Activated T-cell treated with anti-CD3 and anti-CD28 coated beads for 48 hours (primary cell): ENCODE data around the gene ZNF552.
"Not testable (repeated sequence)": the region's sequence is repeated elsewhere in the genome, so short reads cannot be mapped to it uniquely, and the experiment has no call there.

Experiments
- DNase-seq: peaks from one replicate; pipeline ENCODE4 v3.0.0-alpha.2; 2020; ENCODE audit warnings: low read depth

The ZNF552 gene

DNA sequence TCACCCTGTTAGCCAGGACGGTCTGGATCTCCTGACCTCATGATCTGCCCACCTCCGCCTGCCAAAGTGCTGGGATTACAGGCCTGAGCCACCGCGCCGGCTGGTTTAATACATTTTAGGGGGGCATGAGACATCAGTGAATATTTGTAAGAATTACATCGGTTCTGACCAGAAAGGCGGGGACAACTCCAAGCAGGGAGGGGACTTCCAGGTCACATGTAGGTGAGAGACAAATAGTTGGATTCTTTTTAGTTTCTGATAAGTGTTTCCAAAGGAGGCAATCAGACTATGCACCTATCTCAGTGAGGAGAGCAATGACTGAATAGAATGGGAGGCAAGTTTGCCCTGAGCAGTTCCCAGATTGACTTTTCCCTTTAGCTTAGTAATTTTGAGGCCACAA, 3.7 kb upstream of the ZNF552 start:
- no peak for DNase-seq

DNA sequence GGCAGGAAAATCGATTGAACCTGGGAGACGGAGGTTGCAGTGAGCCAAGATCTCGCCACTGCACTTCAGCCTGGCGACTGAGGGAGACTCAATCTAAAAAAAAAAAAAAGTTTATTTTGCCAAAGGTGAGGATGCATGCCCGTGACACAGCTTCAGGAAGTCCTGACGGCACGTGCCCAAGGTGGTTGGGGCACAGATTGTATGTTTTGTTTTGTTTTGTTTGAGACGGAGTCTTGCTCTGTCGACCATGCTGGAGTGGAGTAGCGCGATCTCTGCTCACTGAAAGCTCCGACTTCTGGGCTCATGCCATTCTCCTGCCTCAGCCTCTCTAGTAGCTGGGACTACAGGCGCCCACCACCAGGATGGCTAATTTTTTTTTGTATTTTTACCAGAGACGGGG, 3.3 kb upstream of the ZNF552 start:
- no peak for DNase-seq

DNA sequence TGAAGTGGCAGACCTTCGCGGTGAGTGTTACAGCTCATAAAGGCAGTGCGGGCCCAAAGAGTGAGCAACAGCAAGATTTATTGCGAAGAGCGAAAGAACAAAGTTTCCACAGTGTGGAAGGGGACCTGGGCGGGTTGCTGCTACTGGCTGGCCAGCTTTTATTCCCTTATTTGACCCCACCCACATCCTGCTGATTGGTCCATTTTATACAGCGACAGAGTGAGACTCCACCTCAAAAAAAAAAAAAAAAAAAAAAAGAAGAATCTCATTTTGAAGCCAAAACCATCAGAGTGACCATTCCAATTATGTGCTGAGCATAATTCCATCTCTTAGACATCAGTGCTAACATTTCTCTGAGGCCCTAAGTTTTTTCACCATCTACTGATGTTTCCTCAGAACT, 1.9 kb upstream of the ZNF552 start:
- DNase-seq = no peak

DNA sequence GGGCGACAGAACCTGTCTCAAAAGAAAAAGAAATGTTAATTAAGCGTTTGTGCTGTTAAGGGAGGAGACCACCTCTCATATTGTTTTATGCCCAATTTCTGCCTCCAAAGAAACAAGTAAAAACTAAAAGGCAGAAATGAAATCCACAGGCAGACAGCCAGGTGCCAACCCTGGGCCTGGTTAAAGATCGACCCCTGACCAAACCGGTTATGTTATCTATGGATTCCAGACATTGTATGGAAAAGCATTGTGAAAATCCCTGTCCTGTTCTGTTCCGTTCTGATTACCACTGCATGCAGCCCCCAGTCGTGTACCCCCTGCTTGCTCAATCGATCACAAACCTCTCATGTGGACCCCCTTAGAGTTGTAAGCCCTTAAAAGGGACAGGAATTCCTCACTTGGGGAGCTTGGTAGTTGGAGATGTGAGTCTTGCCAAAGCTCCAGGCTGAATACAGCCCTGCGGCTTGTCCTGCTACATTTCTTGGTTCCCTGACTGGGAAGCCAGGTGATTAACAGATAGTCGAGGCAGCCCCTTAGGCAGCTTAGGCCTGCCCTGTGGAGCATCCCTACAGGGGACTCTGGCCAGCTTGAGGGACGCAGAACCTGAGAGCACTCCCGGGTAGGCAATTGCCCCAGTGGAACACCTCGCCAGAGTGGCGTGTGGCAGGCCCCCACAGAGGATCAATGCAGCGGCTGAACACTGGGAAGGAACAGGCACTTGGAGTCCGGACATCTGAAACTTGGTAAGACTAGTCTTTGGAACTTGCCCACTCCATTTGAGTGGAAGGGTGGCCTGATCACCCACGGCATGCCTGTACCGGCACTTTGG, 748 bp upstream of the ZNF552 start:
- no peak for DNase-seq

DNA sequence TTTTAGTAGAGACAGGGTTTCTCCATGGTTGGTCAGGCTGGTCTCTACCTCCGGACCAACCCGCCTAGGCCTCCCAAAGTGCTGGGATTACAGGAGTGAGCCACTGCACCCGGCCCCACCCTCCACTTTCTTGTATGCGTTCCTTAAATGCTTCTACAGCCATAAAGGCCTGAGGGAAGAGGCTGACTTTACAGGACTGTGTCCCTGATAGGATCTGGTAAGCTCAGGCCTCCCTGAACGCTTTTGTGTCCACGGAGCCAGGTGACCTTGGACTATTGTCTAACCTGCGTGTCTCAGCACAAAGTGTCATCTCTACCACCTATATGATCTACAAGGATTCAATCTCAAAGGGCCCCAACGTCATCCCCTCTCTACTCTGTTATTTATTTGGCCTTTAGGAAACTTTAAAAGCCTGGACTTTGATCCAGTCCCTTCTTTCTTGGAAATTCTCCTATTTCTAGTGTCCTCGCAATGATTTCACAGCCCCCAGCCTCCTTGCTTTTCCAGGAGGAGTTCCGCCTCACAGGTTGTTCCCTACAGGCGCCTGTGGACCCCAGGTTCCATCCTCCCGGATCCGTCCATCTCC, 701 bp downstream of the ZNF552 start:
- no peak for DNase-seq

DNA sequence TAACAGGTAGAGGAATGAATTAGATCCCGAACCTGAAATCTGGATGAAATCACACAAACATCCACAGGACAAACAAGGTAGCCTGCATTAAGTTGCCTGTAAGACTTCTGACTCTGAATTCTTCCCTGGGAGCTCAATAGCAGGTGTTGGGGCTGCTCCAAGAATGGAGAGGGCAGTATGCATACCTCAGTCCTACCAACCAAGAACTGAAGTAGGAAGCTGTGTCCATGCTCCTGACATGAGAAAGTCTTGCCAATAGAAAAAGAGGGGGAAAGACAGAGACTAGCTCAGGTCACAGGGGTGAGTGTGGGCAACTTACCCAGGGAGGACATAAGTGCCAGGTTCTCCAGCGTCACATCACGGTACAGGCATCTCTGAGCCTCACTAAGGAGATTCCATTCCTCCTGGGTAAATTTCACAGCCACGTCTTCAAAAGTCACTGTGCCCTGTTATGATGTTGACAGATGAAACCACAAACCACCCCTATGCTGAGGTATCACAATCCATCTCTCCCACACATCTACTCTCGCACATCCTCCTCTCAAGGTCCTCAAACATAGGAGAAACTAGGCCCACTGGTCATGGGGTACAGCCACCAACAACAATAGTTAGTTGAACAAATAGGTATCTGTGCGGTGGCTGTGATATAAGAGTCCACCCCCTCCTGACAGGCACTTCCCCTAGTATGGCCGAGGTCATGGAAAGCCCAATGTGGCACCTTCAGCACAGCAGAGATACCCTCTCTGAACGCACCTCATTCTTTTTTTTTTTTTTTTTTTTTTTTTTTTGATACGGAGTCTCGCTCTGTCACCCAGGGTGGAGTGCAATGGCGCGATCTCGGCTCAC, 1.5 kb downstream of the ZNF552 start:
- DNase-seq = not testable (repeated sequence)

DNA sequence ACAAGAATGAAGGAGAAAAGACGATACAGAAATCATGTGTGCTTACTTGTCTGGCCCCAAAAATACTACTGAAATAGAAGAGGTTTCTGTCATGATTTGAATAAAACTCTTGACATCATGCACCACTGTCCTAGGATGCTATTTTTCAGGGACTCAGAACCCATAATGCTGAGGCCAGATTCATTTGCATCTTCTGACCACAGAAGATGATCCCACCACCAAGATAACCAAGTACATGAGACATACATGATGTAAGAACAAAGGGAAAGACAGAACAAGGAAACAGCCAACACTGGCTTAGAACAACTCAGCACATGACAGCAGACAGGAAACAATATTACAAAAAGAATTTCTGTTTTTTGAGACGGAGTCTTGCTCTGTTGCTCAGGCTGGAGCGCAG, 2.5 kb downstream of the ZNF552 start:
- no peak for DNase-seq

DNA sequence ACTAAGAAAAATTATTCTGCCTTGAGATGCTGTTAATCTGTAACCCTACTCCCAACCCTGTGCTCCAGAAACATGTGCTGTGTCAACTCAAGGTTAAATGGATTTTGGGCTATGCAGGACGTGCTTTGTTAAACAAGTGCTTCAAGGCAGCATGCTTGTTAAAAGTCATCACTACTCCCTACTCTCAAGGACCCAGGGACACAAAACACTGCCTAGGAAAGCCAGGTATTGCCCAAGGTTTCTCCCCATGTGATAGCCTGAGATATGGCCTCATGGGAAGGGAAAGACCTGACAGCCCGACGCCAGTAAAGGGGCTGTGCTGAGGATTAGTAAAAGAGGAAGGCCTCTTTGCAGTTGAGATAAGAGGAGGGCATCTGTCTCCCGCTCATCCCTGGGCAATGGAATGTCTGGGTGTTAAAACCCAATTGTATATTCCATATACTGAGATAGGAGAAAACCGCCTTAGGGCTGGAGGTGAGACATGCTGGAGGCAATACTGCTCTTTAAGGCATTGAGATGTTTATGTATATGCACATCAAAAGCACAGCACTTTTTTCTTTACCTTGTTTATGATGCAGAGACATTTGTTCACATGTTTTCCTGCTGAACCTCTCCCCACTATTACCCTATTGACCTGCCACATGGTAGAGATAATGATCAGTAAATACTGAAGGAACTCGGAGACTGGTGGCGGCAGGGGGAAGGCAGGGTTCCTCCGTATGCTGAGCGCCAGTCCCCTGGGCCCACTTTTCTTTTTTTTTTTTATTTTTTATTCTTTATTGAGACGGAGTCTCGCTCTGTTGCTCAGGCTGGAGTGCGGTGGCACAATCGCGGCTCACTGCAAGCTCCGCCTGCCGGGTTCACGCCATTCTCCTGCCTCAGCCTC, 4.1 kb downstream of the ZNF552 start:
- not testable (repeated sequence) for DNase-seq

DNA sequence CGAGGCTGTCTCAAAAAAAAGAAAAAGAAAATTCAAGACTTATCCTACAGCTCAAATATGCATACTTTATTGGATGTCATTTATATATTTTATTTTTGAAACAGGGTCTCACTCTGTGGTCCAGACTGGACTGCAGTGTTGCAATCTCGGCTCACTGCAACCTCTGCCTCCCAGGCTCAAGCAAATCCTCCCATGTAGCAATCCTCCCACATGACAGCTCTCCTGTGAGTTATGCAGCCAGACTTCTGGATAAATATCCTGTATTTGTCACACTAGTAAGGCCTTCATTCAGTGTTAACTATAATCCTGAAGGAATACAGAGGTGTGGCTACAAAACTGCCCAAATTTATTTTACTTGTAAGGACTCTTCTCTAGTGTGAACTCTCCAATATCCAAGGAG, 7.2 kb downstream of the ZNF552 start:
- DNase-seq = no peak

DNA sequence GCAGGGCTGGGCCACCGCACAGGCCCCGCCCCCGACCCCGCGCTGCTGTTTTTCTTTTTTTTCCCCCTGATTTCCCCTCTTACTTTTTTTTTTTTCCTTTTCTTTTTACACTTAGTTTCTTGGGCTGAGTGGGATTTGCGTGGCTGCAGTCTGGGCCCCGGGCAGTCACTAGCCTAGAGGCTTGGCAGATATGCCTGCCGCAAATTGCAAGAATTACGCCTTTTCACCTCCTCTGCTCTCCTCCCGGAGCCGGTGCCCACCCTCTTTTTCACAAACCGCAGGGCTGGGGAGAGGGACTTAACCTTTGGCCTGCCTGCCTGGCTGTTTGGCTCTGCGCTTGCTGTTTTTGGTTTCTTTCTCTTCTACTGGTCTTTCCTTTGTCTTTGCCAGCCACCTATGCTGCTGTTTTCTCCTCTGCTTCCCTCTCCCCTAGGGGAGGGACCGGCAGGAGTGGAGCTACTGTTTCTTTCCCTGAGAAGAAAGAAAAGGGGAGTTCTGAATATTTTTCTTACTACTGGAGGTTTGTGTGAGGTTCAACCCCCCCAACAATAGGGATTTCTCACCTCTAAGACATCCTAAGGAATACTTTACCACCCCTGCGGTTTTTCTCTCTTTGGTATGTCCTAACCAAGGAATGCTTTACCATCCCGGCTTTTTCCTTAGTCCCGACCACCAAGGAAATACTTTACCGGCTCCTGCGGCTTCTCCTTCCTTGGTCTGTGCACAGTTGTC, 11.0 kb downstream of the ZNF552 start:
- no peak for DNase-seq

DNA sequence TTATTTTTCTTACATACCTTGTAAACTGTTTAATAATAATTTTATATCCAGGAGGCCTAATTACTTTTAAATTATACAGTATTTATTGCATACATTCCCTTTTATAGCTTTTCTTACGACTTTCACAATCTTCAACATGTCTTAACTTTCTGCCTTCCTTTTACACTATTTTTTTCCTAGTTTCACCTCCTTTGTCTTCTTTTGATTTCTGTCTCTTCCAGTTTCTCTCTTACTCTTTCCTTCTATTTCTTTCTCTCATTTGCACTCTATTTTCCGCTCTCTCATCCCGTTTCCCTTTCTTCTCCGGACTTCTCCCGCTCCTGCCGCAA, 11.5 kb downstream of the ZNF552 start:
- no peak for DNase-seq

DNA sequence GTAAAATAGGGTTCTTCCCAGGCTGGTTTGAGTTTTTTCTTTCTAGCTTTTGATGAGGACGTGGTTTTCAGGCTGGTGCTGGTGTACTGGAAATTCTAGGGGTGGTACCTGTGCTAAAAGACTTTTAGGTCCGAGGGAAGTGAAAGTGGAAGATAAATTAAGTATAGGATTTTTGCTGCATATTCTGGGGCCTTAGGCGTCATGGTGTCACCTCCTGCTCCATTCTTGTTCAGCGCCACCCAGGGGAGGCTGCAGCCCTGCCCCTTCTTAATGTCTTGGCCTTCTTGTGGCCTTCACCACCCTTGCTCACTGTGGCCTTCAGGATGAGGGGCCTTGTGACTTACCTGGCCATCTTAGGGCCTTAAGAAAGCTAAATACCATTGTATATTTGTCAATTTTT, 12.4 kb downstream of the ZNF552 start:
- no peak for DNase-seq

DNA sequence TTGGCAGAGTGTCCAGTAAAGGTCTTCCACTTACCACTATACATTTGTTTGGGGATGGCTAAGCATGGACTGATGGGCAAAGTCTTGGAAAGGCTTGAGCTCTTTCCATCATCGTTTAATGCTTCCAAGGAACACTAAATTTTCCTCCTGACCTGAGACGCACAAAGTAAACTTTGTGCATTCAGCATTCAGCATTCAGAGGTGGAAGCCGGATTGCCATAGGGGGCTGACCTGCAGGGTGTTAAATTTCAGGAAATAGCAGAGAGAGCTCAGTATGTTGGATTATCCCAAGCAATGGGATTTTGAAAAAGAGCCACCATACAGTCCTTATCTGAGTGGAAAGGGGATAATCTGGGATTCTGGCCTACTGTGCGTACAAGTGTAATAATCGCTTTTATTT, 14.0 kb downstream of the ZNF552 start:
- DNase-seq = no peak

DNA sequence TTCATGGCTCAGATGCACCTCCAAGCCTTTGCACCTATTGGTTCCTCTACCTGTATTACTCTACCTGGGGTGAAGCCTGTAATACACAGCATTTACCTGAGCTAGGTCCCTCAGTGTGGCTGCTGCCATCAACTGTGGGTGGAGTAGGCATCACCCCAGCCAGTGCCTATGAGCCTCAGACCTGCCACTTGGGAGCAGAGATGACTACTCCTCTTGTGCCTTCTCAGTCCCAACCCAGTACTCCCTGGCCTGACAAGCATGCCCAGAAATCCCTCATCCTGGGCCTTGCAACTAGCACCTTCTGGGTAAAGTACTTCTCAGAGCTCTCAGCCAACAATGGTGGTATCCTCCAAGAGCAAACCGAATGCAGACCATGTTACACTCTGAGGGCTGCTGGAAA, 18.1 kb downstream of the ZNF552 start:
- DNase-seq = not testable (repeated sequence)

DNA sequence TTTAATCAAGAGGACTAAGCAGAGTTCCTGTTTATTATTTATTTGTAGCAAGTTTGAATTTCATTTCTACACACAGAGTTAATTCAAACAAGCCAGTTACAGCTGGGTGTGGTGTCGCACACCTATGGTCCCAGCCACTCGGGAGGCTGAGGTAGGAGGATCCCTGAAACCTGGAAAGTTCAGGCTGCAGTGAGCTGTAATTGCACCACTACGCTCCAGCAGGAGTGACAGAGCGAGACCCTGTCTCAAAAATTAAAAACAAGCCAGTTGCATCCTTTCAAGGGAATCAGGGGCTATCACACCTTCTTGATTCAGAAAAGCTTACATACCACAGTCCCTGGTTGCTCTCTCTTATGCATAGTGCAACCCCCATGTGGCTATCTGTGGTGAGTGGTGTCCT, 25.4 kb downstream of the ZNF552 start:
- no peak for DNase-seq

DNA sequence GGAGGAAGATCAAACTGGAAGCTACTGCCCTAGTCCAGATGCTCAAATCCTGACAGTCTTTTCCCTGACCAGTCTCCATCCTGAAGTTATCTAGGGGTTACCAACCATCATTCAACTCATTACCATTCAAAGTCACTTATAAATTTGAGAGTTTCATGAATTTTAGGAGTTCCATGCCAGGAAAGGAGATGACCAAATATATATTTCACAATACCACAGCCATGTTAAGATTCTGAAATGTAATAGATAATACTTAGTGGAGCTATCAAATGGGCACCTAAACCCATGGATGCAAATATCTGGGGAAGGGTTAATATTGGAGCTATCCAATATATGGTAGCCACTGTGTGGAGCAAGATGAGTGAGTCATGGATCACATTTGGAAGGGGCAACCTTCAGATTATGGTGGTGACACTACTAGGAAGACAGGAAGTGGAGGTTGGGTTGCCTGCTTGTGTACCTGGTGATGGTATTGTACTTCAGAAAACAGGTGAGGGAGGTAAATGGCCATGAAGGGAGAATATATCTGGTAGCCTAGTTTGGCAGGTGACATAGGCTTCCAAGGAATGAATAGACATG, 26.5 kb downstream of the ZNF552 start:
- DNase-seq = no peak

DNA sequence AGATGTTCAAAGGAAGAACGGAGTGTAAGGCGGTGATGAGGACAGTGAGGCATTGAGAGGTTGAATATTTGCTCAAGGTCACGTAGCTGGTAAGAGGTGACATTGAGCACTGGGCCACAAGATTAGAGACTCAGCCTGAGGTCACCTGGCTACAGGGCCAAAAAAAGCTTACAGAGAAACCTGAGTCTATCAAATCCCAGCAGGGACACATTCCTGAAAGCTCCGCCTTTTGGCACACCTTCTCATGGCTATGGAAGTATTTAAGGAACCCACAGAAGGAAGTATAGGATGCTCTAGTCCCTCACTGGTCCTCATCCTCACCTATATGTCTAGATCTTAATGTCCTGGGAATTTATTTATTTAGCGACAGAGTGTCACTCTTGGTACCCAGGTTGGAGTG, 27.8 kb downstream of the ZNF552 start:
- DNase-seq = no peak

DNA sequence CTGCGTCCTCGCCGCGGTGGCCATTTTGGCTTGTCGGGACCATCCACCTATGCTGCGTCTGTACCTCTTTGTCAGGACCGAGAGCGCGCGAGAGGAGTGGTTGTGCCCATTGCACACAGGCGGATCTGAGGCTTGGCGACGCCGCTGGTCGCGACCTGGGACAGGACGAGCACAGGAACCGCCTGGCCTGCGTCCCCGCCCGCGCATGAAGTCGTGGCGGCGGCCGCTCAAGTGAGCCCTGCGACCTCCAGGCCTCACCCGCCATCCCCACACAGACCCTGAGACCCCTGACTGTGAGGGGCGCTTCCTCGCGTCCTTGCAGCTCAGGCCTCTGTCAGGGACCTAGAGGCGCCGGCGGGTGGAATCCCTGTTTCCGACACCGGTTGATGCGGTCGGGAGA, 28.4 kb downstream of the ZNF552 start:
- no peak for DNase-seq

DNA sequence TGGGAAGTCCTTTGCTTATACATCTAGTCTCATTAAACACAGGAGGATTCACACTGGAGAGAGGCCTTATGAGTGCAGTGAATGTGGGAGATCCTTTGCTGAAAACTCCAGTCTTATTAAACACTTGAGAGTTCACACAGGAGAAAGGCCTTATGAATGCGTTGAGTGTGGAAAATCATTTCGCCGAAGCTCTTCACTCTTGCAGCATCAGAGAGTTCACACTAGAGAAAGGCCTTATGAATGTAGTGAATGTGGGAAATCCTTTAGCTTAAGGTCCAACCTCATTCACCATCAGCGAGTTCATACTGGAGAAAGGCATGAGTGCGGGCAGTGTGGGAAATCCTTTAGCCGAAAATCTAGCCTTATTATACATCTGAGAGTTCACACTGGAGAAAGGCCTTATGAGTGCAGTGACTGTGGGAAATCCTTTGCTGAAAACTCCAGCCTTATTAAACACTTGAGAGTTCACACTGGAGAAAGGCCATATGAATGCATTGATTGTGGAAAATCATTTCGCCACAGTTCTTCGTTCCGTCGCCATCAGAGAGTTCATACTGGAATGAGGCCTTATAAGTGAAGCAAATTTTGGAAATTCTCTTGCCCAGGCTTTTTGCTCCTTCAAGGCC, 35.4 kb downstream of the ZNF552 start:
- no peak for DNase-seq

DNA sequence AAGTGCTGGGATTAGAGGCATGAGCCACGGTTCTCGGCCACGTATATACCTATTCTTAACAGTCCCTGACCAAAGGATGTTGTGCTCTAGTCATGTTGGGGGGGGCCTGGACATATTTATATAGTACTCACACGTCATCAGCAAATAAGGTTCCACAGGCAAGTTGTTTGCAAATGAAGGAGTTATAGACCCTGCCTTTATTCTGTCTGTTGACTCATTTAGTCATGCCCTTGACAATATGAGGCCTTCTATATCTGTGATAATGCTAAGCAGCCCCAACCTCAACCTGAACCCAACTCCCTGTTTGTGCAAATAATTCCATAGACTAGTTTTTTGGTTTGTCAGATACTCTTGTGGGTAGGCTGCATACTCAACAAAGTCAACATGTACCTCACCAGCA, 36.4 kb downstream of the ZNF552 start:
- DNase-seq = no peak
